Thoracic aorta (tissue), 2 donors: ENCODE data around the gene FCMR. TPM values are rescaled to one million over a fixed set of nuclear protein-coding genes. Genes with fewer than 3 reads are reported as not detected.

Experiments used
- ATAC-seq: fragments of 150-250 bp; one replicate; pipeline ENCODE4 v1.8.0; 2017; ENCODE audit warnings: low read depth; ENCODE audit not compliant: insufficient number of reproducible peaks, low FRiP score
- DNase-seq: peaks from one replicate; pipeline ENCODE4 v3.0.0-alpha.2; 2020; ENCODE audit warnings: low spot score
- H3K27ac ChIP-seq, 2 donors: fragments of 200-600 bp; sonication (generic); 1 replicate in 1 of 2; 2 replicates in 1 of 2; pipeline ENCODE4 v1.5.1; 2016; ENCODE audit warnings: mild to moderate bottlenecking in 2 of 2, moderate library complexity in 2 of 2
- H3K27me3 ChIP-seq: fragments of 200-600 bp; sonication (generic); replicated peaks from 2 replicates; pipeline ENCODE4 v1.6.0; 2016; ENCODE audit warnings: mild to moderate bottlenecking; ENCODE audit not compliant: insufficient read depth
- H3K36me3 ChIP-seq: fragments of 200-600 bp; sonication (generic); one replicate; pipeline ENCODE4 v1.5.1; 2016
- H3K4me1 ChIP-seq, 2 donors: fragments of 200-600 bp; sonication (generic); 1 replicate in 1 of 2; 2 replicates in 1 of 2; pipeline versions ENCODE4 v1.5.1 to v1.6.0; 2016; ENCODE audit warnings: low read depth in 2 of 2, mild to moderate bottlenecking in 1 of 2; ENCODE audit not compliant: control insufficient read depth in 1 of 2
- H3K4me3 ChIP-seq: fragments of 200-600 bp; sonication (generic); 2 replicates; pipeline ENCODE4 v1.5.1; 2016; ENCODE audit warnings: mild to moderate bottlenecking
- H3K9me3 ChIP-seq: fragments of 200-600 bp; sonication (generic); 2 replicates; pipeline ENCODE4 v1.5.1; 2016
- CTCF ChIP-seq: fragments of 200-600 bp; sonication (generic); IDR thresholded peaks from one replicate; pipeline ENCODE4 v1.5.1; 2019; ENCODE audit warnings: antibody characterized with exemption
- total RNA-seq, 2 donors: library from RNA; depleted of rRNA; stranded (reverse); fragments of >200 nt; gene quantifications; one replicate each; pipeline versions ENCODE4 v1.1.0 to v1.2.3, GENCODE V29; 2016

Gene FCMR
- total RNA-seq, 2 donors from 2014 or later: 5.4 TPM; not detected in 1

GRCh38 chr1:206909883-206910318, 11.8 kb downstream of the FCMR start:
- ATAC-seq: no peak

GRCh38 chr1:206909161-206909882, 12.4 kb downstream of the FCMR start:
- Histone ChIP-seq H3K9me3 (no peaks in the 10 kb centered on the region), H3K36me3 (no peaks in the 10 kb centered on the region), H3K4me3 (peak overlapping the region; percentile 71), H3K27me3 (peaks cover 13% of the 10 kb centered on the region), H3K27ac (no peak overlapping the region), H3K4me1 (peaks cover 9 to 14% of the 10 kb centered on the region in 2 donors)
- no peak for TF ChIP-seq CTCF
- DNase-seq (no peak), ATAC-seq (no peak)

More at GRCh38 chr1:206909883-206910318, 11.8 kb downstream of the FCMR start:
- peaks cover 13% of the 10 kb centered on the region for H3K27me3 ChIP-seq
- peaks cover 9 to 14% of the 10 kb centered on the region in 2 donors for H3K4me1 ChIP-seq
- H3K27ac ChIP-seq: no peak overlapping the region
- H3K36me3 ChIP-seq: no peaks in the 10 kb centered on the region
- H3K4me3 ChIP-seq: peak overlapping the region; percentile 71
- no peak for TF ChIP-seq CTCF
- no peaks in the 10 kb centered on the region for H3K9me3 ChIP-seq
- DNase-seq: no peak

DNA sequence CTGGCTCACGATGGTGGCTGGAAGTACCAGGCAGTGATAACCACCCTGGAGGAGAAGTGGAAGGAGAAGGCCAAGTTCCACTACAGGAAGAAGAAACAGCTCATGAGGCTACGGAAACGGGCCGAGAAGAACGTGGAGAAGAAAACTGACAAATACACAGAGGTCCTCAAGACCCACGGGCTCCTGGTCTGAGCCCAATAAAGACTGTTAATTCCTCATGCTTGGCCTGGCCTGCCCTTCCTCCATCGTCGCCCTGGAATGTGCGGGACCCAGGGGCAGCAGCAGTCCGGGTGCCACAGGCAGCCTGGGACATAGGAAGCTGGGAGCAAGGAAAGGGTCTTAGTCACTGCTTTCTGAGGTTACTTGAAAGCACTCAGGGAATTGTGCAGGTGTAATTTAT, 13.7 kb downstream of the FCMR start:
- ATAC-seq: no peak
- no peak for DNase-seq

DNA sequence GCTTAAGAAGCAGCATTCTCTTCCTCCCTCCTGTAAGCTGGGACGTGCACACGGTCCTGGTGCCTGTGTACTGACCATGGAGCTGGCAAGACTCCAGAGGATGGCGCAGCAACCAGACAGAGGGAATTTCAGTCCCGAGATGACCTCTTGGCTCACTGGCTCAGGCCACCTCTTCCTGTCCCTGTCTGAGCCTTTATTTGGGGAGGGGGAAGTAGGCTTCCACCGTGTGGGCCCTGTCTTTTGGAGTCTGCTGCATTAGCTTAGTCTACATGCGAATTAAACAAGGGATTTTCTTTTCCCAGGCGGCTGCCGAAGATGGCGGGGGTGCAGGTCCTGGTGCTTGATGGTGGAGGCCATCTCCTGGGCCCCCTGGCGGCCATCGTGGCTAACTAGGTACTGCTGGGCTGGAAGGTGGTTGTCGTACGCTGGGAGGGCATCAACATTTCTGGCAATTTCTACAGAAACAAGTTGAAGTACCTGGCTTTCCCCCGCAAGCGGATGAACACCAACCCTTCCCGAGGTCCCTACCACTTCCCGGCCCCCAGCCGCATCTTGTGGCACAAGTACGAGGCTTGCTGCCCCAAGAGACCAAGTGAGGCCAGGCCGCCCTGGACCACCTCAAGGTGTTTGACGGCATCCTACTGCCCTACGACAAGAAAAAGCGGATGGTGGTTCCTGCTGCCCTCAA, 14.3 kb downstream of the FCMR start:
- Histone ChIP-seq H3K4me3 (no peak overlapping the region), H3K27ac (no peak overlapping the region), H3K4me1 (peaks cover 9 to 14% of the 10 kb centered on the region in 2 donors), H3K27me3 (peaks cover 7% of the 10 kb centered on the region), H3K9me3 (no peaks in the 10 kb centered on the region), H3K36me3 (no peaks in the 10 kb centered on the region)
- TF ChIP-seq CTCF: no peak
- DNase-seq (no peak), ATAC-seq (no peak)

More for the DNA sequence above, 13.7 kb downstream of the FCMR start:
- no peak overlapping the region for H3K4me3 ChIP-seq
- TF ChIP-seq CTCF: no peak
- no peak overlapping the region for H3K27ac ChIP-seq
- H3K27me3 ChIP-seq: peaks cover 12% of the 10 kb centered on the region
- H3K36me3 ChIP-seq: no peaks in the 10 kb centered on the region
- H3K4me1 ChIP-seq: peaks cover 9 to 14% of the 10 kb centered on the region in 2 donors
- H3K9me3 ChIP-seq: no peaks in the 10 kb centered on the region
